ENCODE data around the gene KCNC4. TPM values are rescaled to one million over a fixed set of nuclear protein-coding genes. Genes with fewer than 3 reads are reported as not detected.

The KCNC4 gene
- total RNA-seq, result 10 to 100 TPM in 1 of 2 donors, 1 to 10 TPM in 1; 8.6 to 12.7 TPM

DNA sequence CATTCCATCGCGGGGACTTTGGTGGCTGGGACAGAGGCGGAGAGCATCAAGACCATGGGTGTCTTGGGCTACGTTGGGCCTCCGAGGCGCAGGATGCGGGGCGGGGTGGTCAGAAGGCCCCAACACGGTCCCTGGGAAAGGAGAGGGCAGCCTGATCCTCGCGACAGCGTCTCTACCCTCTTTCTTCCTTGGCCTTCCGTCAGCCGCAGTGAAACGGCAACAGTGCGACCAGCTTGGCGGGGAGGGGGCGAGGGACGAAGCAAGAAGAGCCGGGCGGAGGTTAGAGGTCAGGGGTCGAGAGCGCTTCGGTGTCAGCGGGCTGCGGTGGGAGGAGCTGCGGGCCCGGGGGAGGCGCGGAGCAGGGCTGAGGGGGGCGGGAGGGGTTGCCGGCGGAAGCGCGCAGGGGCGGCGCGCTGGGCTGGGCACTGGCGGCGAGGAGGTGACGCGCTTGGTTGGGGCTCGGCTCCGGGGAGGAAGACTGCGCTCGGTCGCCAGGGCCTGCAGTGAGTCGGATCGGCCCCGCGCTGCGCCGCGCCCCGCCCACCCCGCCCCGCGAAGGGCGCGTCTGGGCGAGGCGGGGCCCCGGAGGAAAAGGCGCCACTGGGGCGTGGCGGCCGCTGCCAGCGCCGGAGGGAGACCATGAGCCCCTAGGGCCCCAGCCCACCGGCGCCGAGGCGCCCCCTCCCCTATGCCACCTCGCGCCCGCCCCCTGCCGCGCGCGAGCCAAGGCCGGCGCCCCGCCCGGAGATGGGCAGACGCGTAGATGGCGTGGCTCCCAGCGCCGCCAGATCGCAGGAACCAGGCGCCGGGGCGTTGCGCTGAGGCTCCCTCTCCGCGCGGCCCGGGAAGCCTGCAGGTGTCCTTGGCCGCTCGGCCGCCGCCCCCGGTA lies at the start of gene KCNC4:
KCNC4 (plus strand) TSS at position 600 of the 889 bp plus-strand sequence. CDS start 1,186 bp downstream, outside the sequence.
- no peaks in the 10 kb centered on the region for H3K36me3 ChIP-seq (replicated peaks in 1 of 2; ENCODE audit: insufficient read depth in 1 of 2, low read depth in 2 of 2)
- no peaks in the 10 kb centered on the region for H3K27me3 ChIP-seq
- DNase-seq (peak; percentile 91 to 94 (median 94)), ATAC-seq (peak; percentile 88)
- TF ChIP-seq, protein P1, sequence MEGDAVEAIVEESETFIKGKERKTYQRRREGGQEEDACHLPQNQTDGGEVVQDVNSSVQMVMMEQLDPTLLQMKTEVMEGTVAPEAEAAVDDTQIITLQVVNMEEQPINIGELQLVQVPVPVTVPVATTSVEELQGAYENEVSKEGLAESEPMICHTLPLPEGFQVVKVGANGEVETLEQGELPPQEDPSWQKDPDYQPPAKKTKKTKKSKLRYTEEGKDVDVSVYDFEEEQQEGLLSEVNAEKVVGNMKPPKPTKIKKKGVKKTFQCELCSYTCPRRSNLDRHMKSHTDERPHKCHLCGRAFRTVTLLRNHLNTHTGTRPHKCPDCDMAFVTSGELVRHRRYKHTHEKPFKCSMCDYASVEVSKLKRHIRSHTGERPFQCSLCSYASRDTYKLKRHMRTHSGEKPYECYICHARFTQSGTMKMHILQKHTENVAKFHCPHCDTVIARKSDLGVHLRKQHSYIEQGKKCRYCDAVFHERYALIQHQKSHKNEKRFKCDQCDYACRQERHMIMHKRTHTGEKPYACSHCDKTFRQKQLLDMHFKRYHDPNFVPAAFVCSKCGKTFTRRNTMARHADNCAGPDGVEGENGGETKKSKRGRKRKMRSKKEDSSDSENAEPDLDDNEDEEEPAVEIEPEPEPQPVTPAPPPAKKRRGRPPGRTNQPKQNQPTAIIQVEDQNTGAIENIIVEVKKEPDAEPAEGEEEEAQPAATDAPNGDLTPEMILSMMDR (IDR thresholded peaks at IDR 0.05), result peak in 2 of 7 experiments; percentile 12
- TF ChIP-seq POLR2A (IDR thresholded peaks at IDR 0.05), result peak; percentile 31 to 60 (median 42)
- no peaks in the 10 kb centered on the region for H3K9me3 ChIP-seq
- H3K27ac ChIP-seq, result peak within 1 kb of the TSS; percentile 89 to 95 (median 92)
- WGBS, 2 donors, result 2% methylated on average over 52 of the region's 103 CpGs; no CpG with 5 or more reads in 1 of the 2 donors
- peaks cover 59% of the 10 kb centered on the region for H3K4me1 ChIP-seq
- peak within 1 kb of the TSS; percentile 34 to 65 for H3K4me3 ChIP-seq
- intact Hi-C loops (cut with DNase I), result loop anchor here (5.0 kb wide), 2 partner anchors 37 to 102 kb away; no protein-coding TSS in a partner anchor

DNA sequence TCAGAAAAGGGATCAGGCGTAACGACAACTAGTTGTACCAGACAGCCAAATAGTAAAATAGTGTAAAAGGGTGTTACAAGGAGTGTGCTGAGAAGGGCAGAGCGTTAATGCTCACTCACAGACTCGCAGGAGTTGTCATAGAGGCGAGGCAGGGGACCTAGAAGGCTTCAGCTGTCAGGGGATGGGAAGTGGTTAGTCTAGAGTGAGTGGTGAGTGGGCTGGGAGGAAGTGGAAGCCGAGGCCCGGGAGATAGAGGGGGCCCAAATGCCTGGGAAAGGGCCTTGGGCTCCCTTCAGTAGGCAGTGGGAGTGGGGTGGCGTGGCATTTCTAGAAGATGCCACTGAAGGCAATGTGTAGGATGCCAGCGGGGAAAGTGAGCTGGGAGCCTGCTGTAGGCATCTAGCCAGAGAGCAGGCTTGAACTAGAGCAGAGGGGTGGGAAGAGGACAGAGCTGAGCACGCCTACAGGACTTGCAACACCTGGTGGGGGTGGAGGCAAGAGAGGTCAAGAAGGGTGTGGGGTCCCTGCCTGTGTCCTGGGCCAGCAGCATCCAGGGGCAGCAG lies 49.5 kb upstream of the KCNC4 start:
- WGBS, 2 donors, result 54 to 55% methylated on average over 10 of the region's 10 CpGs
- Histone ChIP-seq H3K4me3 (no peak overlapping the region), H3K9me3 (no peaks in the 10 kb centered on the region), H3K27ac (no peak overlapping the region), H3K27me3 (no peaks in the 10 kb centered on the region), H3K4me1 (no peaks in the 10 kb centered on the region), H3K36me3 (replicated peaks in 1 of 2; ENCODE audit: insufficient read depth in 1 of 2, low read depth in 2 of 2) (no peaks in the 10 kb centered on the region)
- TF ChIP-seq, protein P1 (IDR thresholded peaks at IDR 0.05), result no peak
- TF ChIP-seq POLR2A (IDR thresholded peaks at IDR 0.05), result no peak
- ATAC-seq, result no peak
- intact Hi-C loops (cut with DNase I), result no loop called here
- DNase-seq, result no peak

DNA sequence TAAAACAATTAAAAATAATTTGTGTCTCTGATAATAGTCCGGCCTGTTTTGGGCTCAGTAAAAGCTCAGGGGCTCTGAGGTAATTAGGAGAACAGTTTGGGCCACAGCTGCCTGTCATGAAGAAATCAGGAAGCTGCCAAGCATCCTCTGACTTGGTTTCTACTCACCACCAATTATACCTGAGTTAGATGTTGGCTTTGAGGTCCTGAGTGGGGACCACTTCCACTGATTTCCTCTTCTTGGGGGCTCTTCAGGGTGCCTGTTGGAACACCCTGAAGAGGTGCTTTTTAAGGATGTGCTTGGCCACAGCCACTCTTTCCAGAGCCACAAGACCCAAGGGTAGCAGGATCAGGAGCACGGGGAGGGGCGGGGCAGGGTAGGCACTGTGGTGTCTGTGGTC lies 48.9 kb upstream of the KCNC4 start:
- DNase-seq (no peak), ATAC-seq (no peak)
- intact Hi-C loops (cut with DNase I), result no loop called here
- WGBS, 2 donors, result 62 to 86% methylated on average over 2 to 3 of the region's 3 CpGs
- TF ChIP-seq, protein P1 (IDR thresholded peaks at IDR 0.05), result no peak
- no peak for TF ChIP-seq POLR2A (IDR thresholded peaks at IDR 0.05)
- H3K27ac ChIP-seq, result no peak overlapping the region
- H3K9me3 ChIP-seq, result no peaks in the 10 kb centered on the region
- H3K4me1 ChIP-seq, result no peaks in the 10 kb centered on the region
- no peaks in the 10 kb centered on the region for H3K27me3 ChIP-seq
- H3K36me3 ChIP-seq (replicated peaks in 1 of 2; ENCODE audit: insufficient read depth in 1 of 2, low read depth in 2 of 2), result no peaks in the 10 kb centered on the region
- no peak overlapping the region for H3K4me3 ChIP-seq

DNA sequence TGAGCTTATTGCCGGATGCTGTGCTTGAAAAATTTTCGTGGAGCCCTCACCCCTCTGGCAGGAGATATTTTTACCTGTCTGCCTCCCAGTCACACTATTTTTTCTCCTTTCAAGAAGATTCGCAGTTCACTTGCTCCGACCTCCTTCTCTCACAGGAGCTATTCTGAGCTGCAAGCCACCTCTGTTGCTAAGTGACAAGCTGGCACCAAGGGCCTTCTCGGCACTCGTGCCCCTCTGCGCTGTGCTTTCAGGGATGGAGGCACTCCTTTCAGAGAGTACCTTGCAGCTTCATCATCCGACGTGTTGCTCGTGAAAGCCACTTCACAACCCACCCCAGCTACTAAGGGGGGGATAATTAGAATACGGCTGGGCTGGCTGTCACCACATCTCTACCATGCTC lies 48.3 kb upstream of the KCNC4 start:
- no peak for DNase-seq
- Histone ChIP-seq H3K4me1 (no peaks in the 10 kb centered on the region), H3K27me3 (no peaks in the 10 kb centered on the region), H3K9me3 (no peaks in the 10 kb centered on the region), H3K27ac (no peak overlapping the region), H3K4me3 (no peak overlapping the region), H3K36me3 (replicated peaks in 1 of 2; ENCODE audit: insufficient read depth in 1 of 2, low read depth in 2 of 2) (no peaks in the 10 kb centered on the region)
- ATAC-seq, result no peak
- intact Hi-C loops (cut with DNase I), result no loop called here
- TF ChIP-seq POLR2A (IDR thresholded peaks at IDR 0.05), result no peak
- TF ChIP-seq, protein P1 (IDR thresholded peaks at IDR 0.05), result no peak
- 70 to 72% methylated on average over 11 of the region's 11 CpGs for WGBS, 2 donors

Measured in body of pancreas (tissue), 4 donors.